HCT116 (cell line): ENCODE data around the gene KRT14. TPM values are rescaled to one million over a fixed set of nuclear protein-coding genes. Genes with fewer than 3 reads are reported as not detected.

Experiments
- ATAC-seq: fragments of 200-7000 bp; cut with Tn5 transposase; 2 replicates; pipeline ENCODE4 v1.9.1; 2020; ENCODE audit warnings: mild to moderate bottlenecking, moderate library complexity
- BruUV-seq: library from RNA; stranded (reverse); fragments of 400-500 nt; replicated peaks from 2 replicates; lab custom pipeline; 2021; lab: Mats Ljungman, UMichigan
- CTCF ChIA-PET: fragments of 300-600 bp; sonication (Branson Sonifier 250); formaldehyde crosslinking; loops from one replicate; lab custom pipeline; 2021; ENCODE audit warnings: antibody characterized with exemption; lab: Charles Lee
- POLR2A ChIA-PET: fragments of 300-600, 350-600 bp; sonication (Branson Sonifier 250); formaldehyde crosslinking; loops from one replicate; lab custom pipeline; 2021; ENCODE audit warnings: antibody characterized with exemption; lab: Charles Lee
- RAD21 ChIA-PET, 2 experiments: fragments of 300-600 bp; sonication (Branson Sonifier 250); formaldehyde crosslinking; loops; one replicate each; lab custom pipeline; 2023; ENCODE audit warnings: low total read pairs in 2 of 2; ENCODE audit not compliant: uncharacterized antibody in 2 of 2, unreplicated experiment in 2 of 2, low non-redundant PET in 1 of 2; lab: Charles Lee
- DNase-seq: peaks from one replicate; pipeline ENCODE4 v3.0.0-alpha.2; 2010; ENCODE audit warnings: low read depth, low spot score
- H2AFZ ChIP-seq: fragments of 200-600 bp; shearing (Covaris generic), sonication (generic); 2 replicates; pipeline ENCODE4 v1.6.1; 2017; ENCODE audit warnings: low read depth, mixed run types, mixed read lengths, antibody characterized with exemption, low read length; ENCODE audit not compliant: poor library complexity, severe bottlenecking
- H3K27ac ChIP-seq: 2 replicates; pipeline ENCODE4 v1.5.1; 2012; ENCODE audit warnings: low read depth, low read length
- H3K27me3 ChIP-seq: fragments of 200-600 bp; sonication (generic); 2 replicates; pipeline ENCODE4 v1.6.1; 2016; ENCODE audit warnings: mixed run types, low read length, mixed read lengths; ENCODE audit not compliant: insufficient read depth
- H3K36me3 ChIP-seq, 2 experiments: fragments of 200-500 bp in 1 of 2; fragments of 200-600 bp in 1 of 2; sonication (Bioruptor generic) in 1 of 2; sonication (generic) in 1 of 2; 2 replicates each; pipeline versions ENCODE4 v1.5.1 to v1.6.1; 2014 to 2016; ENCODE audit warnings: low read length in 2 of 2, inconsistent platforms in 1 of 2, mixed read lengths in 1 of 2, mixed run types in 1 of 2; ENCODE audit not compliant: insufficient read depth in 2 of 2, control insufficient read depth in 1 of 2
- H3K4me1 ChIP-seq, 2 experiments: fragments of 200-600 bp in 1 of 2; sonication (generic) in 1 of 2; 2 replicates each; pipeline versions ENCODE4 v1.5.1 to v1.6.1; 2012 to 2017; ENCODE audit warnings: low read length in 2 of 2, inconsistent platforms in 1 of 2, mild to moderate bottlenecking in 1 of 2, mixed read lengths in 1 of 2, mixed run types in 1 of 2, moderate library complexity in 1 of 2; ENCODE audit not compliant: insufficient read depth in 2 of 2, control insufficient read depth in 1 of 2
- H3K4me2 ChIP-seq: fragments of 200-600 bp; sonication (generic); 2 replicates; pipeline ENCODE4 v1.6.1; 2017; ENCODE audit warnings: mixed run types, low read length, mixed read lengths
- H3K4me3 ChIP-seq, 2 experiments: fragments of 200-600 bp in 1 of 2; sonication (generic) in 1 of 2; replicated peaks in 1 of 2; 2 replicates each; pipeline ENCODE4 v1.5.1; 2011 to 2016; ENCODE audit warnings: low read length in 2 of 2, control low read depth in 1 of 2, low read depth in 1 of 2, mild to moderate bottlenecking in 1 of 2, mixed read lengths in 1 of 2, mixed run types in 1 of 2
- H3K79me2 ChIP-seq: fragments of 200-600 bp; sonication (generic); 2 replicates; pipeline ENCODE4 v1.6.1; 2017; ENCODE audit warnings: mild to moderate bottlenecking, mixed run types, low read length, moderate library complexity, mixed read lengths; ENCODE audit not compliant: insufficient read depth
- H3K9ac ChIP-seq: fragments of 200-600 bp; sonication (generic); 2 replicates; pipeline ENCODE4 v1.6.1; 2016; ENCODE audit warnings: low read length, mixed read lengths
- H3K9me2 ChIP-seq: fragments of 200-600 bp; sonication (generic), shearing (Covaris generic); 2 replicates; pipeline ENCODE4 v1.6.1; 2017; ENCODE audit warnings: mixed run types, mild to moderate bottlenecking, moderate library complexity; ENCODE audit not compliant: insufficient read depth
- H3K9me3 ChIP-seq, 2 experiments: fragments of 200-500 bp in 1 of 2; fragments of 200-600 bp in 1 of 2; sonication (Bioruptor generic) in 1 of 2; sonication (generic) in 1 of 2; 2 replicates each; pipeline ENCODE4 v1.6.1; 2014 to 2017; ENCODE audit warnings: low read length in 2 of 2, mixed read lengths in 2 of 2, inconsistent platforms in 1 of 2, low read depth in 1 of 2, mild to moderate bottlenecking in 1 of 2, mixed run types in 1 of 2, moderate library complexity in 1 of 2; ENCODE audit not compliant: control insufficient read depth in 1 of 2, insufficient read depth in 1 of 2
- H4K20me1 ChIP-seq: fragments of 200-600 bp; sonication (generic), shearing (Covaris generic); 2 replicates; pipeline ENCODE4 v1.6.1; 2017; ENCODE audit warnings: mixed run types, mild to moderate bottlenecking, moderate library complexity; ENCODE audit not compliant: insufficient read depth
- CBX3 ChIP-seq: IDR thresholded peaks from 2 replicates; pipeline ENCODE4 v1.6.1; 2012; ENCODE audit warnings: low read depth
- CEBPB ChIP-seq: IDR thresholded peaks from 2 replicates; pipeline ENCODE4 v1.6.1; 2012; ENCODE audit warnings: low read depth
- CTCF ChIP-seq, 3 experiments: fragments of 200-600 bp in 1 of 3; sonication (generic) in 1 of 3; IDR thresholded peaks in 2 of 3; conservative IDR thresholded peaks in 1 of 3; 2 replicates each; pipeline ENCODE4 v1.5.1; 2012 to 2017; ENCODE audit warnings: low read depth in 2 of 3, low read length in 2 of 3, antibody characterized with exemption in 1 of 3, borderline replicate concordance in 1 of 3, control low read depth in 1 of 3, mild to moderate bottlenecking in 1 of 3, mixed read lengths in 1 of 3, mixed run types in 1 of 3, moderate library complexity in 1 of 3; ENCODE audit not compliant: insufficient read depth in 1 of 3
- ELF1 ChIP-seq: IDR thresholded peaks from 2 replicates; pipeline ENCODE4 v1.6.1; 2012; ENCODE audit warnings: low read depth, borderline replicate concordance
- EZH2 ChIP-seq: fragments of 200-600 bp; sonication (generic); IDR thresholded peaks from 2 replicates; pipeline ENCODE4 v1.6.1; 2017; ENCODE audit warnings: antibody characterized with exemption, mixed run types
- EZH2phosphoT487 ChIP-seq: fragments of 200-600 bp; IDR thresholded peaks from 2 replicates; pipeline ENCODE4 v1.6.1; 2018; ENCODE audit warnings: antibody characterized with exemption, borderline replicate concordance
- FOSL1 ChIP-seq: IDR thresholded peaks from 2 replicates; pipeline ENCODE4 v1.6.1; 2012; ENCODE audit warnings: low read depth
- JUND ChIP-seq: IDR thresholded peaks from 2 replicates; pipeline ENCODE4 v1.6.1; 2012
- POLR2A ChIP-seq: IDR thresholded peaks from 2 replicates; pipeline ENCODE4 v1.7.0; 2011; ENCODE audit warnings: borderline replicate concordance; ENCODE audit not compliant: insufficient read depth, insufficient read length; ENCODE audit errors: extremely low read depth
- POLR2AphosphoS5 ChIP-seq: IDR thresholded peaks from 2 replicates; pipeline ENCODE4 v1.6.1; 2011; ENCODE audit warnings: mild to moderate bottlenecking, low read depth, low read length, moderate library complexity
- RAD21 ChIP-seq: IDR thresholded peaks from 2 replicates; pipeline ENCODE4 v1.6.1; 2012; ENCODE audit warnings: low read depth, mild to moderate bottlenecking
- SIN3A ChIP-seq: IDR thresholded peaks from 2 replicates; pipeline ENCODE4 v1.6.1; 2012; ENCODE audit warnings: low read depth
- SRF ChIP-seq: IDR thresholded peaks from 2 replicates; pipeline ENCODE4 v1.6.1; 2012; ENCODE audit warnings: low read depth
- TCF7L2 ChIP-seq: IDR thresholded peaks from 2 replicates; pipeline ENCODE4 v1.7.0; 2011; ENCODE audit warnings: borderline replicate concordance, inconsistent platforms; ENCODE audit not compliant: insufficient read depth, insufficient read length; ENCODE audit errors: extremely low read depth
- YY1 ChIP-seq: IDR thresholded peaks from 2 replicates; pipeline ENCODE4 v1.6.1; 2011; ENCODE audit warnings: low read length, low read depth, moderate library complexity, mild to moderate bottlenecking; ENCODE audit not compliant: insufficient replicate concordance; ENCODE audit errors: extremely low read depth
- ZFX ChIP-seq: fragments of 450-650 bp; IDR thresholded peaks from 2 replicates; pipeline ENCODE4 v1.6.1; 2017
- ZNF274 ChIP-seq: fragments of 200-500 bp; sonication (Bioruptor generic); IDR thresholded peaks from 2 replicates; pipeline ENCODE4 v1.6.1; 2014; ENCODE audit warnings: mild to moderate bottlenecking, low read depth, low read length, inconsistent platforms
- intact Hi-C: fragments of 100-400 bp; cut with micrococcal nuclease; formaldehyde crosslinking; loops from 2 replicates; pipeline ENCODE4 v1.10.0; 2022
- total RNA-seq: library from RNA; stranded (reverse); gene quantifications from one replicate; pipeline ENCODE4 v1.2.1, GENCODE V29; 2021; ENCODE audit not compliant: unreplicated experiment
- TF ChIP-seq, protein P1 (sequence below): IDR thresholded peaks from 2 replicates; pipeline ENCODE4 v1.6.1; 2012; ENCODE audit warnings: low read depth
- TF ChIP-seq, protein P2 (sequence below): IDR thresholded peaks from 2 replicates; pipeline ENCODE4 v1.6.1; 2012

KRT14 gene
- total RNA-seq, 1 experiment from 2014 or later = not detected

DNA sequence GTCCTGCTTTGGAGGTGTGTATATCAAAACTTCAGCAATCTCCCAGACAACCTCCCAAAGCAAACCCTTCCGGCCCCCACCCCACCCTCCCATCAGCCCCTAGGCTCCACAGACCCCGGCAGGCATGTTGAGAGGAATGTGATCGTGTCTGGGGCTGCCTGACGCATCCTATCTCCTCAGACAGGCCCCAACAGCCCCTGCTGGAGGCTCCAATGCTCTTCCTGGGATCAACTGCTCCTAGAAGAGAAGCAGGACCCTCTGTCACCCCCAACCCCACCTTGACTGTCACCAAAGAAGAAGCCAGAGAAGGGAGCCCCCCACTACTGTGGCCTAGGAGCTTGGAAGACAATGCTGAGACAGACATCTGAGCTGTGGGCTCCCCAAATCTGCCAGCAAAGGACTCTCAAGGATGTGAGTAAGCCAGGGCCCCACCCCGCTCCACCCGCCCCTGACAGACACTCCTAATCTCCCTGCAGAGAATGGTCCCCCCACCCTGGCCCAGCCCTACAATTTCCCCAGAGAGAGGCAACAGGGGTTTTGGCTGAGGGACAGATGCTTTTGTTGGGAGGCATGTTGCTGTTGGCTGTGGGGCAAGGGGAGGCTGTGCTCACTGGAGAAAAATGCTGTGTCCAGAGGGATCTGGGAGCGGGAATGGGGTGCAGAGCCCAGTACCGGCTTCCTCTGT lies 1.6 kb upstream of the KRT14 start (continued):
- no peak for TF ChIP-seq POLR2A

DNA sequence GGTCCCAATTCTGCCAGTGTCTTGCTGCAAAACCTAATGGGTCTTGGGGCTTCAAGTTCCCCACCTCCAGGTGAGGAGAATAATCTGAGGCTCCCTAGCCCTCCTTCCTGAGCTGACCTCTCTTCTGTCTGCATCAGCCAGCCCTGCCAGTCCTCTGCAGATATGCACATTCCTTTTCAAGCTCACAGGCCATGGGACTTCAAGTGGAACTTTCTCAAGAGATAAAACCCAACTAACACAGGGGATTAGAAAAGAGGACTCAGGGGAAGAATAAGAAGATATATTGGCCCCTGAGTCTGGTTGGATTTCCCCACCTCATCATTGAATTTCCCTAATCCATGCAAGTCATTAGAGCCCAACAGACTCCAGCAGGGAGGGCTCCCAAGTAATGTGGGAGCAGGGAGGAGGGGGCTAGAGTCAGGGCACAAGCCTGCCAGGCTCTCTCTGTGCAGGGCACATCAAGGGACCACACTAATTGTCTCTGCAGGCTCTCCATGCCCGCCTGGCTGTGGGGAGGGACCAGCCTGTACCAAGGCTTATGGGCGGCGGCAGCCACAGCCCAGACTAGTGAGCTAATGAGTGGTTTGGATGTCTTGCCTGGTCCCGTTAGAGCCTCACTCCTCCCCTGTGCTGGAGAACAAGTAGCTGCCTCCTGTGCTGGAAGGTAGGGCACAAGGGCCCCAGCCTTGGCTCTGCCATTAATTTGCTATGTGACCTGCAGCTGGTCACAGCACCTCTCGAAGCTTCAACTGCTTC lies 1.2 kb downstream of the KRT14 start:
- ChIA-PET CTCF (interaction anchor here (1.4 kb wide), 1 partner anchor 36 kb away, joined by 3 read pairs; no protein-coding TSS in a partner anchor), POLR2A (no interaction called here), RAD21 (no interaction called here)
- Histone ChIP-seq H2AFZ (no peak overlapping the region), H3K9ac (no peak overlapping the region), H3K27ac (no peak overlapping the region), H3K36me3 (no peaks in the 10 kb centered on the region), H3K4me3 (no peak overlapping the region), H3K4me1 (peaks cover 3 to 19% of the 10 kb centered on the region in 2 experiments; a peak in 3 of 4 replicates), H3K79me2 (no peaks in the 10 kb centered on the region), H4K20me1 (no peaks in the 10 kb centered on the region), H3K9me2 (no peaks in the 10 kb centered on the region), H3K27me3 (no peaks in the 10 kb centered on the region), H3K4me2 (no peak overlapping the region), H3K9me3 (no peaks in the 10 kb centered on the region)
- DNase-seq = no peak
- no TSS peak for BruUV-seq
- intact Hi-C loops = no loop called here
- ATAC-seq = no peak
- no peak for TF ChIP-seq CBX3
- no peak for TF ChIP-seq JUND
- TF ChIP-seq, protein P1, sequence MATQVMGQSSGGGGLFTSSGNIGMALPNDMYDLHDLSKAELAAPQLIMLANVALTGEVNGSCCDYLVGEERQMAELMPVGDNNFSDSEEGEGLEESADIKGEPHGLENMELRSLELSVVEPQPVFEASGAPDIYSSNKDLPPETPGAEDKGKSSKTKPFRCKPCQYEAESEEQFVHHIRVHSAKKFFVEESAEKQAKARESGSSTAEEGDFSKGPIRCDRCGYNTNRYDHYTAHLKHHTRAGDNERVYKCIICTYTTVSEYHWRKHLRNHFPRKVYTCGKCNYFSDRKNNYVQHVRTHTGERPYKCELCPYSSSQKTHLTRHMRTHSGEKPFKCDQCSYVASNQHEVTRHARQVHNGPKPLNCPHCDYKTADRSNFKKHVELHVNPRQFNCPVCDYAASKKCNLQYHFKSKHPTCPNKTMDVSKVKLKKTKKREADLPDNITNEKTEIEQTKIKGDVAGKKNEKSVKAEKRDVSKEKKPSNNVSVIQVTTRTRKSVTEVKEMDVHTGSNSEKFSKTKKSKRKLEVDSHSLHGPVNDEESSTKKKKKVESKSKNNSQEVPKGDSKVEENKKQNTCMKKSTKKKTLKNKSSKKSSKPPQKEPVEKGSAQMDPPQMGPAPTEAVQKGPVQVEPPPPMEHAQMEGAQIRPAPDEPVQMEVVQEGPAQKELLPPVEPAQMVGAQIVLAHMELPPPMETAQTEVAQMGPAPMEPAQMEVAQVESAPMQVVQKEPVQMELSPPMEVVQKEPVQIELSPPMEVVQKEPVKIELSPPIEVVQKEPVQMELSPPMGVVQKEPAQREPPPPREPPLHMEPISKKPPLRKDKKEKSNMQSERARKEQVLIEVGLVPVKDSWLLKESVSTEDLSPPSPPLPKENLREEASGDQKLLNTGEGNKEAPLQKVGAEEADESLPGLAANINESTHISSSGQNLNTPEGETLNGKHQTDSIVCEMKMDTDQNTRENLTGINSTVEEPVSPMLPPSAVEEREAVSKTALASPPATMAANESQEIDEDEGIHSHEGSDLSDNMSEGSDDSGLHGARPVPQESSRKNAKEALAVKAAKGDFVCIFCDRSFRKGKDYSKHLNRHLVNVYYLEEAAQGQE = no peak
- no peak for TF ChIP-seq ELF1
- no peak for TF ChIP-seq TCF7L2
- no peak for TF ChIP-seq EZH2
- TF ChIP-seq, protein P2, sequence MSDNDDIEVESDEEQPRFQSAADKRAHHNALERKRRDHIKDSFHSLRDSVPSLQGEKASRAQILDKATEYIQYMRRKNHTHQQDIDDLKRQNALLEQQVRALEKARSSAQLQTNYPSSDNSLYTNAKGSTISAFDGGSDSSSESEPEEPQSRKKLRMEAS = no peak
- no peak for TF ChIP-seq EZH2phosphoT487
- no peak for TF ChIP-seq FOSL1
- TF ChIP-seq ZNF274 = no peak
- TF ChIP-seq RAD21 = no peak
- no peak for TF ChIP-seq SIN3A
- TF ChIP-seq YY1 = no peak
- no peak for TF ChIP-seq SRF
- TF ChIP-seq CEBPB = no peak
- TF ChIP-seq CTCF (IDR thresholded peaks at IDR 0.05 in 2 of 3, conservative IDR thresholded peaks at IDR 0.05 in 1 of 3; ENCODE audit: borderline replicate concordance in 1 of 3, insufficient read depth in 1 of 3, low read depth in 2 of 3, low read length in 2 of 3) = no peak
- no peak for TF ChIP-seq ZFX
- no peak for TF ChIP-seq POLR2AphosphoS5
